Measurements from ENCODE around the gene CYP27C1.

DNA sequence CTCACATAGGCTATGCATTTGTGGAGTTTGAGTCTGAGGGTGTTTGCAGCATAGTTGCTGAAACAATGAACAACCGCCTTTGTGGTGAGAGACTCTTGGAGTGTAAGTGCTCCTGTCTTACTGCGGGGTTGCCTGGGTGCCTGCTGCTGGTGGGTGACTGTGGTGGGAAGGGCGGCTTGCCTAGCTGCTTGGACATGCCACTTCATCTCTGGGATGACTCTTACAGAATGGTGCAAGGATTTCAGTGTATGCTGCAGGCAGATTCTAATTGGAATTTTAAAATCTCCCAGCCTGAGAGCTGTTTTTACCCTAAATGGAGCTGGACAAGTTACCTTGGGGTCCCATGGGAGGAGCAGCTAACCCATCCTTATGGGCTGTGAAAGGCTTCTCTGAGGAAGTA lies 50.1 kb downstream of the CYP27C1 start:
- TF ChIP-seq, protein P1, sequence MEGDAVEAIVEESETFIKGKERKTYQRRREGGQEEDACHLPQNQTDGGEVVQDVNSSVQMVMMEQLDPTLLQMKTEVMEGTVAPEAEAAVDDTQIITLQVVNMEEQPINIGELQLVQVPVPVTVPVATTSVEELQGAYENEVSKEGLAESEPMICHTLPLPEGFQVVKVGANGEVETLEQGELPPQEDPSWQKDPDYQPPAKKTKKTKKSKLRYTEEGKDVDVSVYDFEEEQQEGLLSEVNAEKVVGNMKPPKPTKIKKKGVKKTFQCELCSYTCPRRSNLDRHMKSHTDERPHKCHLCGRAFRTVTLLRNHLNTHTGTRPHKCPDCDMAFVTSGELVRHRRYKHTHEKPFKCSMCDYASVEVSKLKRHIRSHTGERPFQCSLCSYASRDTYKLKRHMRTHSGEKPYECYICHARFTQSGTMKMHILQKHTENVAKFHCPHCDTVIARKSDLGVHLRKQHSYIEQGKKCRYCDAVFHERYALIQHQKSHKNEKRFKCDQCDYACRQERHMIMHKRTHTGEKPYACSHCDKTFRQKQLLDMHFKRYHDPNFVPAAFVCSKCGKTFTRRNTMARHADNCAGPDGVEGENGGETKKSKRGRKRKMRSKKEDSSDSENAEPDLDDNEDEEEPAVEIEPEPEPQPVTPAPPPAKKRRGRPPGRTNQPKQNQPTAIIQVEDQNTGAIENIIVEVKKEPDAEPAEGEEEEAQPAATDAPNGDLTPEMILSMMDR (IDR thresholded peaks at IDR 0.05; ENCODE audit: poor library complexity, severe bottlenecking), result no peak
- TF ChIP-seq, protein P2, sequence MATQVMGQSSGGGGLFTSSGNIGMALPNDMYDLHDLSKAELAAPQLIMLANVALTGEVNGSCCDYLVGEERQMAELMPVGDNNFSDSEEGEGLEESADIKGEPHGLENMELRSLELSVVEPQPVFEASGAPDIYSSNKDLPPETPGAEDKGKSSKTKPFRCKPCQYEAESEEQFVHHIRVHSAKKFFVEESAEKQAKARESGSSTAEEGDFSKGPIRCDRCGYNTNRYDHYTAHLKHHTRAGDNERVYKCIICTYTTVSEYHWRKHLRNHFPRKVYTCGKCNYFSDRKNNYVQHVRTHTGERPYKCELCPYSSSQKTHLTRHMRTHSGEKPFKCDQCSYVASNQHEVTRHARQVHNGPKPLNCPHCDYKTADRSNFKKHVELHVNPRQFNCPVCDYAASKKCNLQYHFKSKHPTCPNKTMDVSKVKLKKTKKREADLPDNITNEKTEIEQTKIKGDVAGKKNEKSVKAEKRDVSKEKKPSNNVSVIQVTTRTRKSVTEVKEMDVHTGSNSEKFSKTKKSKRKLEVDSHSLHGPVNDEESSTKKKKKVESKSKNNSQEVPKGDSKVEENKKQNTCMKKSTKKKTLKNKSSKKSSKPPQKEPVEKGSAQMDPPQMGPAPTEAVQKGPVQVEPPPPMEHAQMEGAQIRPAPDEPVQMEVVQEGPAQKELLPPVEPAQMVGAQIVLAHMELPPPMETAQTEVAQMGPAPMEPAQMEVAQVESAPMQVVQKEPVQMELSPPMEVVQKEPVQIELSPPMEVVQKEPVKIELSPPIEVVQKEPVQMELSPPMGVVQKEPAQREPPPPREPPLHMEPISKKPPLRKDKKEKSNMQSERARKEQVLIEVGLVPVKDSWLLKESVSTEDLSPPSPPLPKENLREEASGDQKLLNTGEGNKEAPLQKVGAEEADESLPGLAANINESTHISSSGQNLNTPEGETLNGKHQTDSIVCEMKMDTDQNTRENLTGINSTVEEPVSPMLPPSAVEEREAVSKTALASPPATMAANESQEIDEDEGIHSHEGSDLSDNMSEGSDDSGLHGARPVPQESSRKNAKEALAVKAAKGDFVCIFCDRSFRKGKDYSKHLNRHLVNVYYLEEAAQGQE (IDR thresholded peaks at IDR 0.05; ENCODE audit: borderline replicate concordance), result no peak
- TF ChIP-seq POLR2AphosphoS5 (IDR thresholded peaks at IDR 0.05), result no peak

Data from neural cell (in vitro differentiated cells).